ENCODE results near the gene QRFP.

QRFP gene

GRCh38 chr9:130933114-130934046 lies 36.8 kb upstream of the QRFP start:
- Histone ChIP-seq H3K4me3 (ENCODE audit: insufficient read depth, low read depth, low read length) (no peak overlapping the region), H3K27me3 (ENCODE audit: control insufficient read depth, insufficient read depth, low read length, poor library complexity, severe bottlenecking) (peaks cover 42% of the 10 kb centered on the region)
- WGBS, 2 experiments, result 52 to 54% methylated on average over 26 of the region's 26 CpGs

GRCh38 chr9:130932255-130933079 lies 35.9 kb upstream of the QRFP start:
- H3K4me3 ChIP-seq (ENCODE audit: insufficient read depth, low read depth, low read length), result no peak overlapping the region
- H3K36me3 ChIP-seq (ENCODE audit: control insufficient read depth, insufficient read depth, low read length), result no peaks in the 10 kb centered on the region
- peaks cover 33% of the 10 kb centered on the region for H3K27me3 ChIP-seq (ENCODE audit: control insufficient read depth, insufficient read depth, low read length, poor library complexity, severe bottlenecking)
- WGBS, 2 experiments, result 54 to 56% methylated on average over 21 of the region's 21 CpGs
- peaks cover 19% of the 10 kb centered on the region for H3K4me1 ChIP-seq (ENCODE audit: control insufficient read depth, insufficient read depth, low read length)
- no peak overlapping the region for H3K27ac ChIP-seq (ENCODE audit: insufficient read depth, low read depth, low read length, poor library complexity, severe bottlenecking)
- H3K9me3 ChIP-seq (ENCODE audit: control insufficient read depth, low read length), result no peaks in the 10 kb centered on the region

More at GRCh38 chr9:130933114-130934046, 36.8 kb upstream of the QRFP start:
- H3K36me3 ChIP-seq (ENCODE audit: control insufficient read depth, insufficient read depth, low read length), result no peaks in the 10 kb centered on the region
- H3K27ac ChIP-seq (ENCODE audit: insufficient read depth, low read depth, low read length, poor library complexity, severe bottlenecking), result no peak overlapping the region
- peaks cover 25% of the 10 kb centered on the region for H3K4me1 ChIP-seq (ENCODE audit: control insufficient read depth, insufficient read depth, low read length)
- H3K9me3 ChIP-seq (ENCODE audit: control insufficient read depth, low read length), result no peaks in the 10 kb centered on the region

- Histone ChIP-seq H3K27ac (ENCODE audit: insufficient read depth, low read depth, low read length, poor library complexity, severe bottlenecking) (no peak overlapping the region), H3K9me3 (ENCODE audit: control insufficient read depth, low read length) (no peaks in the 10 kb centered on the region), H3K4me3 (ENCODE audit: insufficient read depth, low read depth, low read length) (no peak overlapping the region), H3K27me3 (ENCODE audit: control insufficient read depth, insufficient read depth, low read length, poor library complexity, severe bottlenecking) (peaks cover 25% of the 10 kb centered on the region), H3K4me1 (ENCODE audit: control insufficient read depth, insufficient read depth, low read length) (peaks cover 16% of the 10 kb centered on the region), H3K36me3 (ENCODE audit: control insufficient read depth, insufficient read depth, low read length) (no peaks in the 10 kb centered on the region)
- 92 to 93% methylated on average over 20 of the region's 20 CpGs for WGBS, 2 experiments
Observed at GRCh38 chr9:130931508-130932254, 35.1 kb upstream of the QRFP start.

GRCh38 chr9:130930804-130931349 lies 34.3 kb upstream of the QRFP start:
- peaks cover 9% of the 10 kb centered on the region for H3K4me1 ChIP-seq (ENCODE audit: control insufficient read depth, insufficient read depth, low read length)
- no peak overlapping the region for H3K27ac ChIP-seq (ENCODE audit: insufficient read depth, low read depth, low read length, poor library complexity, severe bottlenecking)
- H3K9me3 ChIP-seq (ENCODE audit: control insufficient read depth, low read length), result no peaks in the 10 kb centered on the region
- H3K27me3 ChIP-seq (ENCODE audit: control insufficient read depth, insufficient read depth, low read length, poor library complexity, severe bottlenecking), result peaks cover 25% of the 10 kb centered on the region
- WGBS, 2 experiments, result 90 to 93% methylated on average over 15 of the region's 15 CpGs
- H3K4me3 ChIP-seq (ENCODE audit: insufficient read depth, low read depth, low read length), result no peak overlapping the region
- H3K36me3 ChIP-seq (ENCODE audit: control insufficient read depth, insufficient read depth, low read length), result no peaks in the 10 kb centered on the region

DNA sequence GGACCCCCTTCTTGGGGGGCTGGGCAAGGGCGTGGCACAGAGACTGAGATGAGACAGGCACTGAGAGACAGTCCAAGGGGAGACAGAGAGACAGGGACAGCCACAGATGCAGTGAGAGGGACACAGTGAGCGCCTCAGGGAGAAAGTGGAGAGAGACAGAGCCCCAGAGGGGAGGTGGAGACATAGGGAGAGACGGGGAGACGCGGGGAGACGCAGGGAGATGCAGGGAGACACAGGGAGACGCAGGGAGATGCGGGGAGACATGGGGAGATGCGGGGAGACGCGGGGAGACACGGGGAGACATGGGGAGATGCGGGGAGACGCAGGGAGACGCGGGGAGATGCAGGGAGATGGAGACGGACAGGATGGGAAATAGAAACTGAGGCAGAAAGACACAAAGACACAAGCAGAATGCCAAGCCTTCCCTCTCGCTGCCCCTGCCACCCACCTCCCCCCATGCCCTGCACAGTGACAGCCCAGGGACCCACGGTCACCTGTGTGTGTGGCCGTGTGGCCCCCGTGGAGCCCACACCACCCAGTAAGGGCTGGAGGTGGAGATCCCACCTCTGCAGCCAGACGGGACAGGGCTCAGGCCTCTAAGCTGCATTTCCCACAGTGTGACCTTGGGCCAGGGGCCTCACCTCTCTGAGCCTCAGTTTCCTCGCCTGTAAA lies 33.7 kb upstream of the QRFP start:
- Histone ChIP-seq H3K4me3 (ENCODE audit: insufficient read depth, low read depth, low read length) (no peak overlapping the region), H3K27ac (ENCODE audit: insufficient read depth, low read depth, low read length, poor library complexity, severe bottlenecking) (no peak overlapping the region), H3K27me3 (ENCODE audit: control insufficient read depth, insufficient read depth, low read length, poor library complexity, severe bottlenecking) (peaks cover 25% of the 10 kb centered on the region), H3K4me1 (ENCODE audit: control insufficient read depth, insufficient read depth, low read length) (peaks cover 7% of the 10 kb centered on the region), H3K9me3 (ENCODE audit: control insufficient read depth, low read length) (no peaks in the 10 kb centered on the region), H3K36me3 (ENCODE audit: control insufficient read depth, insufficient read depth, low read length) (no peaks in the 10 kb centered on the region)
- WGBS, 2 experiments, result 89 to 91% methylated on average over 23 of the region's 23 CpGs

GRCh38 chr9:130929571-130930038 lies 33.0 kb upstream of the QRFP start:
- H3K27ac ChIP-seq (ENCODE audit: insufficient read depth, low read depth, low read length, poor library complexity, severe bottlenecking), result no peak overlapping the region
- 91 to 93% methylated on average over 36 of the region's 36 CpGs for WGBS, 2 experiments

DNA sequence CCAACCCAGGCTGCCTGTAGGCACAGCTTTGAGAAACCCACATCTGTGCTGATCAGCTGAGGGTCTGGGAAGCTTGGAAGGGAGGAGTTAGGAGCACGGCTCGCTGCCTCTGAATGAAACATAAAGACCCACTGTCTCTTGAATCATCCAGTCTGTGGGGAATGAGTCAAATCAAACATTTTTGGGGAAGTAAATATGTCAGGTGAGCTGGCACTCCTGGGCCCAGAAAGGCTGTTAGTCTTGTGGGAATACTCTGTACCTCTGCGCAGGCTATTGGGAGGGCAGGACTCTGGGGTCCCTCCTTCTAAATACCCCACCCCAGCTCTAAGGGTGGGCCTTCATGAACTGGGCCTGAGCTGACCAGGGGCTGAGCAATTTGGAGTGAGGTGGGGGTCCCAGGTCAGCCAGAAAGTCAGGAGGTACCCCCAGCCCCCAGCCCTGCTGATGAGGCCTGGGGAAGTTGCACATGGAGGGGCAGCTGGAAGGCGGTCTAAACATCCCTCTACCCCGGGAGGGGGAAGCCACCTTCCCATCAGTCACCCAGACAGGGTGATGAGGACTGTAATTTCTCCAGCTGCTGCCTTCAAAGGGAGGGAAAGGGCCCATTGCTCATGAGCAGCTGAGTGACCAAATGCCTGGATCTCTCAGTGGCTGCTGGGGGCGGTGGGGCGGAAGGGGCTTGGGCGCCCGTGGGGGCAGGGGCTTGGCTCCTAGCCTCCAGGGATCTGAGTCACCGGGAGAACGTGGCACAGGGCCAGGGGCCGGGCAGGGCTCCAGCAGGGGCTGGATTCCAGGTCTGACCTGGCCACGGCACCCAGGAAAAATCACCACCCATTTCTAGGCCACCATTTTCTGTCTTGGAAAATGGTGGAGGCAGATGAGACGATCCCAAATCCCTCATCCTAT lies 31.6 kb upstream of the QRFP start:
- H3K36me3 ChIP-seq (ENCODE audit: control insufficient read depth, insufficient read depth, low read length), result no peaks in the 10 kb centered on the region
- peaks cover 5% of the 10 kb centered on the region for H3K4me1 ChIP-seq (ENCODE audit: control insufficient read depth, insufficient read depth, low read length)
- no peak overlapping the region for H3K4me3 ChIP-seq (ENCODE audit: insufficient read depth, low read depth, low read length)
- H3K9me3 ChIP-seq (ENCODE audit: control insufficient read depth, low read length), result no peaks in the 10 kb centered on the region
- 78 to 81% methylated on average over 14 of the region's 14 CpGs for WGBS, 2 experiments
- H3K27ac ChIP-seq (ENCODE audit: insufficient read depth, low read depth, low read length, poor library complexity, severe bottlenecking), result no peak overlapping the region
- peaks cover 15% of the 10 kb centered on the region for H3K27me3 ChIP-seq (ENCODE audit: control insufficient read depth, insufficient read depth, low read length, poor library complexity, severe bottlenecking)

More at GRCh38 chr9:130929571-130930038, 33.0 kb upstream of the QRFP start:
- Histone ChIP-seq H3K9me3 (ENCODE audit: control insufficient read depth, low read length) (no peaks in the 10 kb centered on the region), H3K27me3 (ENCODE audit: control insufficient read depth, insufficient read depth, low read length, poor library complexity, severe bottlenecking) (peaks cover 25% of the 10 kb centered on the region), H3K4me1 (ENCODE audit: control insufficient read depth, insufficient read depth, low read length) (peaks cover 7% of the 10 kb centered on the region), H3K4me3 (ENCODE audit: insufficient read depth, low read depth, low read length) (no peak overlapping the region), H3K36me3 (ENCODE audit: control insufficient read depth, insufficient read depth, low read length) (no peaks in the 10 kb centered on the region)

DNA sequence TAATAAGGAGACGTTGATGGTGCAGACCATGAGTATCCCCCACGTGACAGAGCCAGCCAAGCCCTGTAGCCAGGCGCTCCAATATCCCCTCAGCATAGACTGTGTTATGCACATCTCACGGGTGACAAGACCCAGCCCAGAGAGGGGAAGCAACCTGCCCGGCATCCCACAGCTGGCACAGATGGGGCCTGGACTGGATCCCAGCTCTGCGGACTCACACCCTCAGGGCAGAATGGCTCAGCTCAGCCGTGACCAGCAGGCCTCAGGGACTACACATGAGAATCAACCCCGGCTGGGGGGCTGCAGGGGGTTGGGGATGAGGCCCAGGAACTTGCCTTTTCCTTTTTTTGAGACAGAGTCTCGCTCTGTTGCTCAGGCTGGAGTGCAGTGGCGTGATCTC lies 30.7 kb upstream of the QRFP start:
- 85 to 88% methylated on average over 10 of the region's 10 CpGs for WGBS, 2 experiments
- H3K27me3 ChIP-seq (ENCODE audit: control insufficient read depth, insufficient read depth, low read length, poor library complexity, severe bottlenecking), result peaks cover 8% of the 10 kb centered on the region
- H3K36me3 ChIP-seq (ENCODE audit: control insufficient read depth, insufficient read depth, low read length), result no peaks in the 10 kb centered on the region
- no peak overlapping the region for H3K4me3 ChIP-seq (ENCODE audit: insufficient read depth, low read depth, low read length)
- peaks cover 4% of the 10 kb centered on the region for H3K4me1 ChIP-seq (ENCODE audit: control insufficient read depth, insufficient read depth, low read length)
- H3K27ac ChIP-seq (ENCODE audit: insufficient read depth, low read depth, low read length, poor library complexity, severe bottlenecking), result no peak overlapping the region
- no peaks in the 10 kb centered on the region for H3K9me3 ChIP-seq (ENCODE audit: control insufficient read depth, low read length)
